Adrenal gland (tissue), 5 donors: ENCODE measurements around the gene F2RL1.

ENCODE experiments used
- CTCF ChIP-seq, 6 experiments: fragments of 450-650 bp in 4 of 6; fragments of 200-600 bp in 2 of 6; sonication (generic) in 1 of 6; IDR thresholded peaks; 1 replicate in 5 of 6; 2 replicates in 1 of 6; pipeline versions ENCODE4 v1.5.1 to v1.8.0; 2016 to 2021; ENCODE audit warnings: antibody characterized with exemption in 6 of 6, mild to moderate bottlenecking in 2 of 6, moderate library complexity in 1 of 6
- POLR2A ChIP-seq, 2 donors: fragments of 450-650 bp; IDR thresholded peaks; one replicate each; pipeline ENCODE4 v1.6.1; 2017; ENCODE audit warnings: antibody characterized with exemption in 2 of 2, mild to moderate bottlenecking in 2 of 2, moderate library complexity in 1 of 2
- donor health status: DM: no; HTN: no; CAD: no.

DNA sequence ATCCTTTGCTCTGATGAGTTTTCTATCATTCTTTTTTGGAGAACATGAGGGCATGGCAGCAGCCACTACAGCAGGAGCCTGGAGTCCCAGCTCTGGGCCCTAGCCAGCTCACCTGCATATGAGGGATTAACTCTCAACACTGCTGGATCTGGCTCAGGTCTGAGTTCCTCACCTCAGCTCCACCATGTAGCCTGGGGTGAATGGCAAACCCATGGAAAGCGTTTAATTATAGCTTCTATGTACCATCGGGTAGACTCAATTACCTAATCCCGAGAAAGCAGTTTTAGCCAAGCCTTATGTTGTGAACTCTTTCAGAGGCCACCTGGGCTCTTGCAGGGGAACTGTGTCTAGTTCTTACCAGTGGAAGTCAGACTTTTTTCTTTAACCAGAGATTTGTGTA lies 27.1 kb downstream of the F2RL1 start:
- TF ChIP-seq POLR2A (IDR thresholded peaks at IDR 0.05) (no peak), CTCF (IDR thresholded peaks at IDR 0.05) (no peak)
